KMS-11 (cell line): ENCODE data around the gene STIM2.

Source experiments
- H2AFZ ChIP-seq: fragments of 200-600 bp; sonication (generic); 2 replicates; pipeline ENCODE4 v1.6.1; 2016; ENCODE audit warnings: antibody characterized with exemption, mixed run types, low read depth
- H3K27ac ChIP-seq: fragments of 200-600 bp; sonication (generic); 2 replicates; pipeline ENCODE4 v1.6.1; 2016; ENCODE audit warnings: mild to moderate bottlenecking, mixed run types
- H3K27me3 ChIP-seq: fragments of 200-600 bp; sonication (generic); 2 replicates; pipeline ENCODE4 v1.6.1; 2017; ENCODE audit warnings: mild to moderate bottlenecking, low read depth, mixed run types, moderate library complexity; ENCODE audit not compliant: insufficient read depth
- H3K36me3 ChIP-seq: fragments of 200-600 bp; sonication (generic); 2 replicates; pipeline ENCODE4 v1.6.1; 2017; ENCODE audit warnings: mild to moderate bottlenecking, mixed run types; ENCODE audit not compliant: insufficient read depth
- H3K4me1 ChIP-seq: fragments of 200-600 bp; sonication (generic); 2 replicates; pipeline ENCODE4 v1.6.1; 2016; ENCODE audit warnings: mild to moderate bottlenecking, low read depth, mixed run types; ENCODE audit not compliant: poor library complexity, severe bottlenecking
- H3K4me2 ChIP-seq: fragments of 200-600 bp; sonication (generic); 2 replicates; pipeline ENCODE4 v1.7.0; 2016; ENCODE audit warnings: mild to moderate bottlenecking, mixed run types
- H3K4me3 ChIP-seq: fragments of 200-600 bp; sonication (generic); IDR thresholded peaks from 2 replicates; pipeline ENCODE4 v1.6.1; 2017; ENCODE audit warnings: low read depth, low read length, mixed read lengths; ENCODE audit not compliant: insufficient read depth
- H3K79me2 ChIP-seq: fragments of 200-600 bp; sonication (generic); 2 replicates; pipeline ENCODE4 v1.6.1; 2016; ENCODE audit warnings: low read depth, mixed run types; ENCODE audit not compliant: insufficient read depth
- H3K9ac ChIP-seq: fragments of 200-600 bp; sonication (generic); 2 replicates; pipeline ENCODE4 v1.6.1; 2016; ENCODE audit warnings: mild to moderate bottlenecking, mixed run types
- H4K20me1 ChIP-seq: fragments of 200-600 bp; sonication (generic); 2 replicates; pipeline ENCODE4 v1.6.1; 2016; ENCODE audit warnings: mild to moderate bottlenecking, mixed run types; ENCODE audit not compliant: insufficient read depth
- TF ChIP-seq, protein P1 (sequence below): fragments of 200-600 bp; sonication (generic); conservative IDR thresholded peaks from 2 replicates; pipeline ENCODE4 v1.6.1; 2017; ENCODE audit warnings: low read depth, mild to moderate bottlenecking, antibody characterized with exemption, low read length, moderate library complexity, mixed read lengths

Gene STIM2

DNA sequence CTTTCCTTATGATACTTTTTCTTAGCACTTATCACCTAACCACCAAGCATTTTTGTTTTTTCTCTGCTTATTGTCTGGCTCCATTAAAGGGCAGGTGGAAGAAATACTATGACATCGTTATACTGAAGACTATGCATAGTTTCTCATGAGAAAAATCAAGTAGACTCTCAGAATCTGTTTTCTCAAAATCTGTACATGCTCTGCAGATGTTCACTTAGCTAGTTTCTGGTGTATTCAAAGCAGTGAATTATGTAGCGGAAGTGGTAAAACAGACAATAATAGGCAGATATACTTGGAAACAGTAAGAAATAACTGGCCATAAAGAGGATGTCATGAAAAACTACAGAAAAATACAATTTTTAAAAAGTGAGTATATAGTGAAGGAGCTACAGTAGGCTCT lies 146.0 kb downstream of the STIM2 start:
- H3K27me3 ChIP-seq = no peaks in the 10 kb centered on the region
- no peak overlapping the region for H3K9ac ChIP-seq
- H2AFZ ChIP-seq = no peak overlapping the region
- H3K4me1 ChIP-seq = no peaks in the 10 kb centered on the region
- TF ChIP-seq, protein P1, sequence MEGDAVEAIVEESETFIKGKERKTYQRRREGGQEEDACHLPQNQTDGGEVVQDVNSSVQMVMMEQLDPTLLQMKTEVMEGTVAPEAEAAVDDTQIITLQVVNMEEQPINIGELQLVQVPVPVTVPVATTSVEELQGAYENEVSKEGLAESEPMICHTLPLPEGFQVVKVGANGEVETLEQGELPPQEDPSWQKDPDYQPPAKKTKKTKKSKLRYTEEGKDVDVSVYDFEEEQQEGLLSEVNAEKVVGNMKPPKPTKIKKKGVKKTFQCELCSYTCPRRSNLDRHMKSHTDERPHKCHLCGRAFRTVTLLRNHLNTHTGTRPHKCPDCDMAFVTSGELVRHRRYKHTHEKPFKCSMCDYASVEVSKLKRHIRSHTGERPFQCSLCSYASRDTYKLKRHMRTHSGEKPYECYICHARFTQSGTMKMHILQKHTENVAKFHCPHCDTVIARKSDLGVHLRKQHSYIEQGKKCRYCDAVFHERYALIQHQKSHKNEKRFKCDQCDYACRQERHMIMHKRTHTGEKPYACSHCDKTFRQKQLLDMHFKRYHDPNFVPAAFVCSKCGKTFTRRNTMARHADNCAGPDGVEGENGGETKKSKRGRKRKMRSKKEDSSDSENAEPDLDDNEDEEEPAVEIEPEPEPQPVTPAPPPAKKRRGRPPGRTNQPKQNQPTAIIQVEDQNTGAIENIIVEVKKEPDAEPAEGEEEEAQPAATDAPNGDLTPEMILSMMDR = no peak
- H3K4me3 ChIP-seq = no peak overlapping the region
- no peak overlapping the region for H3K4me2 ChIP-seq
- no peaks in the 10 kb centered on the region for H3K79me2 ChIP-seq
- no peaks in the 10 kb centered on the region for H4K20me1 ChIP-seq
- no peaks in the 10 kb centered on the region for H3K36me3 ChIP-seq
- no peak overlapping the region for H3K27ac ChIP-seq

DNA sequence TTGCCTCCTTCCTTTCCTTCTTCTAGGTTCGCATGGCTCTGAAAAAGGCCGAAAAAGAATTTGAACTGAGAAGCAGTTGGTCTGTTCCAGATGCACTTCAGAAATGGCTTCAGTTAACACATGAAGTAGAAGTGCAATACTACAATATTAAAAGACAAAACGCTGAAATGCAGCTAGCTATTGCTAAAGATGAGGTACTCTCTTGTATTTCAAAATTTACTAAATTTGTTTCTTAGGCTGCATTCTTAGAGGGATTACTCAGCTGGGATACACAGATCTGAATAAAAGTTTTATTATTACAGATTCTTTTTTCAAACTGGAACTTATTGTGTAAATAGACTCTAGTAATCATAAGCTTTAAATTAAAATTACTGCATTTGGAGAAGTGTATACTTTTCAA lies 146.9 kb downstream of the STIM2 start:
- no peaks in the 10 kb centered on the region for H4K20me1 ChIP-seq
- TF ChIP-seq, protein P1 = no peak
- no peaks in the 10 kb centered on the region for H3K36me3 ChIP-seq
- H3K27me3 ChIP-seq = no peaks in the 10 kb centered on the region
- no peaks in the 10 kb centered on the region for H3K79me2 ChIP-seq
- no peak overlapping the region for H3K4me2 ChIP-seq
- no peak overlapping the region for H3K27ac ChIP-seq
- H2AFZ ChIP-seq = no peak overlapping the region
- no peak overlapping the region for H3K4me3 ChIP-seq
- peaks cover 1% of the 10 kb centered on the region for H3K4me1 ChIP-seq
- no peak overlapping the region for H3K9ac ChIP-seq

DNA sequence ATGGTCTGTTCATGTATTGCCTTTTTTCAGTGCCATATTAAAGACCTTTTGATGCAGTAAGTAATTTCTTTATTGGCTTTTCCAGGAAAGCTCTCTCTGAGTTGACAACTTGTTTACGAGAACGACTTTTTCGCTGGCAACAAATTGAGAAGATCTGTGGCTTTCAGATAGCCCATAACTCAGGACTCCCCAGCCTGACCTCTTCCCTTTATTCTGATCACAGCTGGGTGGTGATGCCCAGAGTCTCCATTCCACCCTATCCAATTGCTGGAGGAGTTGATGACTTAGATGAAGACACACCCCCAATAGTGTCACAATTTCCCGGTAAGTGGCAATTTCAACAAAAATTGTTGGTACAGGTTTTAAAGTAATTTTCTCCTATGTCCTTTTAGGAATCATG lies 148.0 kb downstream of the STIM2 start:
- H3K4me2 ChIP-seq = no peak overlapping the region
- H4K20me1 ChIP-seq = no peaks in the 10 kb centered on the region
- H3K27ac ChIP-seq = no peak overlapping the region
- no peak overlapping the region for H3K9ac ChIP-seq
- no peak overlapping the region for H2AFZ ChIP-seq
- H3K79me2 ChIP-seq = no peaks in the 10 kb centered on the region
- H3K4me1 ChIP-seq = peaks cover 13% of the 10 kb centered on the region
- no peaks in the 10 kb centered on the region for H3K27me3 ChIP-seq
- TF ChIP-seq, protein P1 = no peak
- no peaks in the 10 kb centered on the region for H3K36me3 ChIP-seq
- no peak overlapping the region for H3K4me3 ChIP-seq

DNA sequence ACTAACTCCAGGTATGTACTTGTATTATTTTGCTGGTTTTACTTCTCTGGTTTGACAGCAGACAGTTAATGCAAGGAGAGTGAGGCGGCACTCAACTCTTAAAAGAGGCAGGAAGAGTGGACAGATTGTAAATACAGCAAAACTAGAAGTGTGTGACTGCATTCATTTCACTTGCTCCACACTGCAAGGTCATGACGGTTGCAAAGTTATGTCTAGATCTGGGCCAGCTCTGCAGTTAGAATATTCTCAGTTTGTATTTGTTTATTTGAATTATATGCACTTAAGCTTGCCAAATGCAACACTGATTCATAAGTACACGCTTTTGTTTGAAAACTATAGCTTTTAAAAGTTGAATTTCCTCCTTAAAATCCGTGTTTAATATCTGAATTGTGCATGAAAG lies 148.9 kb downstream of the STIM2 start:
- no peak overlapping the region for H3K4me3 ChIP-seq
- no peaks in the 10 kb centered on the region for H3K79me2 ChIP-seq
- H3K36me3 ChIP-seq = no peaks in the 10 kb centered on the region
- peaks cover 17% of the 10 kb centered on the region for H3K4me1 ChIP-seq
- no peak overlapping the region for H3K27ac ChIP-seq
- no peak overlapping the region for H2AFZ ChIP-seq
- H3K4me2 ChIP-seq = no peak overlapping the region
- H4K20me1 ChIP-seq = no peaks in the 10 kb centered on the region
- no peak overlapping the region for H3K9ac ChIP-seq
- H3K27me3 ChIP-seq = no peaks in the 10 kb centered on the region
- TF ChIP-seq, protein P1 = no peak
